ENCODE measurements around the gene PBRM1.

- no peak for TF ChIP-seq CTCF (IDR thresholded peaks at IDR 0.05)
- no peak for TF ChIP-seq POLR2A (IDR thresholded peaks at IDR 0.05)
Observed at GRCh38 chr3:52705438-52705687, 19.6 kb upstream of the PBRM1 start.
